ENCODE data around the gene CCR7.

The CCR7 gene

DNA sequence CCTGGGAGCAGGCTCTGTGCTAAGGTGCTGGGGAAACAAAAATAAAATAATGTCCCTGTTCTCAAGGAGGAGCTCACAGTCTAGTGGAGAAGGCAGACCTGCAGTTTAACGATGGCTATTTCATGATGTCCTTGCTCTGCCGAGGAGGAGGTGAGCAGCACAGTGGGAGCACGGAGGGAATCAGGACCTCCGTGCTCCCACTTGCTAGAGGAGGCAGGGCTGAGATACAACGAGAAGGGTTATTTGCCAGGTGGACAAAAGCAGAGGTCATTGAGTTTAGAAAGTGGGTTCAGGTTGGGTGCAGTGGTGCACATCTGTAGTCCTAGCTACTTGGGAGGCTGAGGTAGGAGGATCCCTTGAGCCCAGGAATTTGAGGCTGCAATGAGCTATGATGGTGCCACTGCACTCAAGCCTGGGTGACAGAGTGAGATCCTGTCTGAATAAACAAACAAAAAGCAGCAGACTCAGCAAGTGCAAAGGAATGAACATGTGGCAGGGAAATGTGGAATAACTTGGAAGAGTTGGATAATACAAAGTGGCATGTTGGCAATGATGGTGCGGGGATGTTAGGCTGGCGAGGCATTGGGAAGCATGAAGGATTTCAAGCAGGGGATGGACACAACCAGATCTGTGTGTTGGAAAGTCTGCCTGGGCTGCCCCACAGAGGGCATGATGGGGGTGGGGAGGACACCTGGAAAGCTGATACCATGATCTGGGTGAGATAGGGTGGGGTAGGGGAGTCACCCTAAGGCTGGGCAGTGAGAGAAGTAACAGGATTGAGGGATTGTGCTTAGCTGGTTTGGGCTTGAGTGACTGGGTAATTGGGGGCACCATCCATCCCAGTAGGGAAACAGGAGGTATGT is 51.0 kb downstream of the CCR7 start:
- H3K4me1 Mint-ChIP-seq, result peaks cover 66% of the 10 kb centered on the region

DNA sequence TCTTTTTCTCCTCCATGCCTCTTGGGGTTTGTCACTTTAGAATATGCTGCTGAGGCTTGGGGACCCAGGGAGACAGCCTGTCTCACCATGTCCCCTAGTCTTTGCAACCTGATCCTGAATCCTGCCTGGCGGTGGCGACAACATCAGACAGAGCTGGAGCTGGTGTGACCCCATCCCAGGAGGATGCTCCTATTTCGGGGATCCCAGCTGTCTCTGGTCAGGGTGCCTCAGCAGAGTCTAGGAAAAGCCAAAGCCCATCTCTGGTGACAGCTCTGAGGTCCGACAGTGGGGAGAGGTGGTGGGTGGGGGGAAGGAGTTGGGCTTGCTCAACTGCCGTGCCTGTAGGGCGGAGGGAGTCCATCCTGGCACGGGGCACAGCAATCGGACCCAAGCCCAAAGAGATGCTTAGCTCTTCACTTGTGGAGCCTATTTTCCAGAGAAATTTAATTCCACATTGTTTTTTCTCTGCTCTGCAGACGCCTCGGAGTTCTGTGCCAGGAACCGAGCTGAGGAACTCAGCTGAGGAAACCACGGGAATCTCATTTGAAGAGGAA is 53.5 kb downstream of the CCR7 start:
- peaks cover 51% of the 10 kb centered on the region for H3K4me1 Mint-ChIP-seq
- peaks cover 5% of the 10 kb centered on the region for H3K36me3 Mint-ChIP-seq
- H3K27me3 Mint-ChIP-seq, result peaks cover 3% of the 10 kb centered on the region
- no peaks in the 10 kb centered on the region for H3K9me3 Mint-ChIP-seq
- no peak overlapping the region for H3K27ac Mint-ChIP-seq
- no peak for DNase-seq
- CTCF ChIA-PET, result interaction anchor here (1.1 kb wide), 1 partner anchor 36 kb away, joined by 3 read pairs; no protein-coding TSS in a partner anchor
- H3K4me3 Mint-ChIP-seq, result no peak overlapping the region

More for the DNA sequence above, 51.0 kb downstream of the CCR7 start:
- Mint-ChIP-seq H3K4me3 (no peak overlapping the region), H3K9me3 (no peaks in the 10 kb centered on the region), H3K27me3 (no peaks in the 10 kb centered on the region), H3K27ac (peak overlapping the region; percentile 94), H3K36me3 (peaks cover 20% of the 10 kb centered on the region)
- no peak for DNase-seq
- CTCF ChIA-PET, result interaction anchor here (1.5 kb wide), 1 partner anchor 25 kb away, joined by 4 read pairs; no protein-coding TSS in a partner anchor

DNA sequence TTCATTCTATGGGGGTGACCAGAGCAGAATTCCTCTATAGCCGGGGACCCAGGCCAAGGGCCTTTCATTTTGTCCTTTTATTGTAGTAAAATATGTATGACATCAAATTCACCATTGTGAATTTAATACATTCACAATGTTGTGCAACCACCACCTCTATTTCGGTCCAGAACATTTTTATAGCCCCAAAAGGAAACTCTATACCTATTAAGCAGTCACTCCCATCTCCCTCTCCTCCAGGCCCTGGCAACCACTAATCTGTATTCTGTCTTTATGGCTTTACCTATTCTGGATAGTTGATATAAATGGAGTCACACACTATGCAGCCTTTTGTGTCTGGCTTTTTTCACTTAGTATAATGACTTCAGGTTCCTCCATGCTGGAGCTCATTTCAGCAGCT is 54.1 kb downstream of the CCR7 start:
- Mint-ChIP-seq H3K4me3 (no peak overlapping the region), H3K9me3 (no peaks in the 10 kb centered on the region), H3K27ac (no peak overlapping the region), H3K4me1 (peaks cover 51% of the 10 kb centered on the region), H3K27me3 (peaks cover 9% of the 10 kb centered on the region), H3K36me3 (peaks cover 5% of the 10 kb centered on the region)
- CTCF ChIA-PET, result interaction anchor here (1.1 kb wide), 1 partner anchor 35 kb away, joined by 3 read pairs; no protein-coding TSS in a partner anchor
- DNase-seq, result no peak

DNA sequence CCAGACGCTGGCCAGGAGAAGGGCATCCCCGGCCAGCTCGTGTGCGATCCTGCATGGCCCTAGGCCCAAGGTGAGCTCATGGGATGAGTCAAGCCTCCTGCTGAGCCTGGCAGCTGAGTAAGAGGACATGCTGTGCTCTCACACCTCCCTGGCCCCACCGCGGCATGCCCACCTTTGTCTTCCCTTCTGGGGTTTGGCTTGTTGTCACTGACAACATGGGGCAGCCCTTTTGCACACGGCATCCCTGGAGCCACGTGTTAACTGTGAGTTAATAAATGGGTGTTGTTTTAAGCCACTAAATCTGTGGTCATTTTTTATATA is 55.0 kb downstream of the CCR7 start:
- CTCF ChIA-PET, result interaction anchor here (0.7 kb wide), 1 partner anchor 12 kb away, joined by 3 read pairs; no protein-coding TSS in a partner anchor
- Mint-ChIP-seq H3K36me3 (peaks cover 3% of the 10 kb centered on the region), H3K4me3 (no peak overlapping the region), H3K9me3 (no peaks in the 10 kb centered on the region), H3K4me1 (peaks cover 48% of the 10 kb centered on the region), H3K27me3 (peaks cover 11% of the 10 kb centered on the region), H3K27ac (no peak overlapping the region)
- no peak for DNase-seq

DNA sequence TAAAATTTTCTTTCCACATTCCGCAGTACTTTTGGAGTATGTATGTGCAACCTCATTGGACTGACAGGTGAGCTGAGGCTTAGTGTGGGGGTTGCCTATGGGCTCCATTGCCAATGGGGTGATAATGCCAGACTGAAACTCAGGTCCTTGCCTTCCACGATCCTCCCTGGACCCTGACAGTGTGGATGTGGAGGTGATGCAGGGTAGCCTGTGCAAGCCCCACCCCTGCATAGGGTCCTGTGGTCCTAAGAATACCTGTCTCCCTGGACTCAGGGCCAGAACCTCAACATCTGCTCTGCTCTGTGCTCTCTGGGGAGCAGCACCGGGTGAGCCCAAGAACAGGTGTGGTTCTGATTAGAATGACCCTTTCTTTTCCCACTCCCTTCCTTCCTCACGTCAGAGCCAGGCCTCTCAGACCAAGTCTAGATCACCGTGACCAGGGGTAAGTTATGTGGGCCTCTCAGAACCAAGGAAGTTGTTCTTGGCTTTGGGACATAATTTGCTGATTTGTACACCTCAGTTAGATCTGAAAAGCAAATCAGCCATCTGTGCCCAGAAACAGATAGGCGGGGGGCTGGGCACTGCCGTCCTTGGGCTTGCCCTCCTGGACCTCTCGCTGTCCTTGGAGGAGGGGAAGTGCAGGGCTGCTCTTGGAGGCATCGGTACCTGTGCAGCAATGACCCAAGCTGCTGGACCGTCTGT is 55.5 kb downstream of the CCR7 start:
- Mint-ChIP-seq H3K4me3 (no peak overlapping the region), H3K9me3 (no peaks in the 10 kb centered on the region), H3K4me1 (peaks cover 46% of the 10 kb centered on the region), H3K27me3 (peaks cover 12% of the 10 kb centered on the region), H3K27ac (no peak overlapping the region), H3K36me3 (peaks cover 2% of the 10 kb centered on the region)
- no peak for DNase-seq
- CTCF ChIA-PET, result no interaction called here

DNA sequence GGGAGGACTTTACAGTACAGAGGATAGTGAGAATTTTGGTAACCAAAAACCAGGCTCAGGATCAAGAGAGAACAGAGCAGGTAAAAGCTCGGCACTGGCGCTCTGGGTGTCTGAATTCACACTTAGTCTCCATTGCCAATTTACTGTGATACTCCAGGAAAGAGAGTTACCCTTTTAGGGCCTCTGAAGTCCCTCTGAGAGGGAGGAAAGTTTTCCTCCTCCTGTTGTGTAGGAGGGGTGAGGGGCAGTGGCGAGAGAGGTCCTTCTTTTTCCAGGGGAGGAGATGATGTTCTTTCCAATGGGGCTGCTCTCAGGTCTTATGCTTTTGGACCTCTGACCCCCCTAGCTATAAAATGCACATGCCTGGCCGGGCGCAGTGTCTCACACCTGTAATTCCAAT is 58.5 kb downstream of the CCR7 start:
- Mint-ChIP-seq H3K27ac (no peak overlapping the region), H3K36me3 (no peaks in the 10 kb centered on the region), H3K9me3 (no peaks in the 10 kb centered on the region), H3K4me3 (no peak overlapping the region), H3K4me1 (peaks cover 34% of the 10 kb centered on the region), H3K27me3 (peaks cover 16% of the 10 kb centered on the region)
- CTCF ChIA-PET, result interaction anchor here (1.6 kb wide), 1 partner anchor 9 kb away, joined by 5 read pairs; no protein-coding TSS in a partner anchor
- DNase-seq, result no peak

All from activated naive CD4-positive, alpha-beta T cell treated with anti-CD3 and anti-CD28 coated beads, Interleukin-2, amount 10 ng/mL, durations not matched to agents 7 days and 5 days (primary cell).